ENCODE results near the gene ESD. TPM values are rescaled to one million over a fixed set of nuclear protein-coding genes. Genes with fewer than 3 reads are reported as not detected.

ESD gene
- 36.4 and 41.2 TPM in 2 replicates for total RNA-seq (2013; cell fraction: nucleolus; rRNA removed)
- 142 and 149 TPM in 2 replicates for total RNA-seq (2014; rRNA removed)
- total RNA-seq (2014; rRNA removed; fragmentation: Illumina TruSeq; extraction: Trizol): 179 and 182 TPM in 2 replicates
- 105 and 112 TPM in 2 replicates for total RNA-seq (2021)
- 93.7 TPM for polyA plus RNA-seq (2011; ENCODE audit: low read depth)
- polyA plus RNA-seq (2011; rRNA removed): 135 and 181 TPM in 2 replicates
- polyA plus RNA-seq (2011; cell fraction: cytosol; rRNA removed): 64.0 and 68.1 TPM in 2 replicates
- 46.6 and 48.1 TPM in 2 replicates for polyA plus RNA-seq (2011; cell fraction: nucleus; rRNA removed)
- 90.0 and 114 TPM in 2 replicates for polyA plus RNA-seq (2012)
- polyA plus RNA-seq (2014; fragmentation: Illumina TruSeq; extraction: Trizol): 211 and 284 TPM in 2 replicates
- polyA plus RNA-seq (2014; fragmentation: Nextera tagmentation; extraction: Ambion mirVana): 100 to 1,000 TPM; 298 to 387 TPM
- 122 and 139 TPM in 2 replicates for polyA plus RNA-seq (2014; rRNA removed)
- 100 to 1,000 TPM; 220 to 227 TPM for polyA plus RNA-seq (2016; fragmentation: Nextera tagmentation; extraction: Ambion mirVana)
- 60.5 and 67.9 TPM in 2 replicates for polyA minus RNA-seq (2011; rRNA and poly(A)+ RNA removed)
- 19.2 and 34.4 TPM in 2 replicates for polyA minus RNA-seq (2011; cell fraction: cytosol; rRNA and poly(A)+ RNA removed)
- polyA minus RNA-seq (2011; cell fraction: nucleus; rRNA and poly(A)+ RNA removed): 20.2 and 25.4 TPM in 2 replicates
- Bru-seq, nascent RNA: percentile 83 among the genes with signal in this experiment
- percentile 72 among the genes with signal in this experiment for BruChase-seq, experiment 1, labeled RNA remaining after a 6-hour chase
- BruChase-seq, experiment 2, labeled RNA remaining after a 2-hour chase: percentile 67 among the genes with signal in this experiment
- long read RNA-seq, experiment 1, transcript ESD-202 (10 exons, 1,192 nt): major isoform, 55 of 65 reads
- long read RNA-seq, experiment 1, partial matches to known transcripts: 4 of 65 reads
- long read RNA-seq, experiment 1, other reads (novel, unspliced or antisense): 6 of 65 reads
- long read RNA-seq, experiment 2, transcript ESD-202 (10 exons, 1,192 nt): major isoform, 453 of 538 reads
- long read RNA-seq, experiment 2, transcript ESD-201 (11 exons, 1,079 nt): minor isoform, 5 of 538 reads
- long read RNA-seq, experiment 2, partial matches to known transcripts: 39 of 538 reads
- long read RNA-seq, experiment 2, other reads (novel, unspliced or antisense): 40 of 538 reads

GRCh38 chr13:46796515-46797474 lies at the start of gene ESD:
Gene ESD (minus strand): TSS chr13:46797161. CDS start chr13:46791413, 5,748 bp downstream.
- Histone ChIP-seq H3K4me2 (ENCODE audit: control insufficient read depth, insufficient read depth) (peak within 1 kb of the TSS; percentile 95), H3K9me3 (replicated peaks; ENCODE audit: control insufficient read depth, insufficient read depth, low read length) (no peaks in the 10 kb centered on the region), H3K79me2 (ENCODE audit: control insufficient read depth, insufficient read depth, low read length) (peaks cover 32% of the 10 kb centered on the region), H2AFZ (ENCODE audit: control insufficient read depth, low read depth, low read length) (peak within 1 kb of the TSS; percentile 98), H3K27ac (ENCODE audit: control insufficient read depth, insufficient read depth) (peak within 1 kb of the TSS; percentile 91), H3K9ac (ENCODE audit: control insufficient read depth, insufficient read depth, low read length) (peak within 1 kb of the TSS; percentile 95), H3K4me3 (peak within 1 kb of the TSS; percentile 82), H3K36me3 (ENCODE audit: control insufficient read depth in 2 of 2, insufficient read depth in 2 of 2, low read length in 1 of 2) (no peaks in the 10 kb centered on the region), H3K27me3 (replicated peaks in 1 of 2; ENCODE audit: control insufficient read depth in 2 of 2, insufficient read depth in 2 of 2, low read length in 1 of 2) (no peaks in the 10 kb centered on the region), H3K4me1 (ENCODE audit: control insufficient read depth, insufficient read depth, low read length) (no peaks in the 10 kb centered on the region; the same call in 1 of the 2 replicates), H4K20me1 (ENCODE audit: control insufficient read depth, insufficient read depth) (no peaks in the 10 kb centered on the region)
- ChIA-PET CTCF (interaction anchor here (1.0 to 1.1 kb wide), 2 partner anchors 11 to 20 kb away, joined by 3 read pairs; no protein-coding TSS in a partner anchor), POLR2A (interaction anchor here (0.9 kb wide), 1 partner anchor 8 kb away, joined by 3 read pairs; no protein-coding TSS in a partner anchor), RAD21 (ENCODE audit: unreplicated experiment) (interaction anchor here (0.6 kb wide), 1 partner anchor 273 kb away, joined by 3 read pairs; no protein-coding TSS in a partner anchor), SMC1A (ENCODE audit: uncharacterized antibody, unreplicated experiment) (interaction anchor here (0.7 to 0.9 kb wide), 3 partner anchors 165 to 558 kb away, joined by 3 read pairs; no protein-coding TSS in a partner anchor)
- 1% methylated on average over 72 of the region's 77 CpGs for WGBS (ENCODE audit: insufficient coverage, insufficient replicate concordance, low lambda C conversion rate, missing lambda C conversion rate)
- in situ Hi-C loops (cut with MboI): no loop called here
- FAIRE-seq: no peak
- ATAC-seq: peak; percentile 95
- DNase-seq (ENCODE audit: low read depth, low spot score): peak; percentile 61
- intact Hi-C loops (cut with micrococcal nuclease; ENCODE audit: unreplicated experiment): no loop called here
- TSS peak; percentile 73 for BruUV-seq (replicated peaks)
- TF ChIP-seq POU2F2 (IDR thresholded peaks at IDR 0.05; ENCODE audit: borderline replicate concordance, low read depth, low read length) (peak; percentile 38; the same call in 2 of the 3 replicates), ZNF207 (IDR thresholded peaks at IDR 0.05; ENCODE audit: borderline replicate concordance) (no peak), KAT2A (conservative IDR thresholded peaks at IDR 0.05; ENCODE audit: control insufficient read depth, low read depth, low read length) (no peak), BACH1 (IDR thresholded peaks at IDR 0.05; ENCODE audit: borderline replicate concordance) (peak; percentile 71), CTCF (IDR thresholded peaks at IDR 0.05 in 2 of 3, conservative IDR thresholded peaks at IDR 0.05 in 1 of 3; ENCODE audit: control insufficient read depth in 2 of 3, extremely low read depth in 1 of 3, insufficient read depth in 1 of 3, low read depth in 3 of 3, low read length in 3 of 3) (no peak), ZBED1 (IDR thresholded peaks at IDR 0.05; ENCODE audit: borderline replicate concordance) (no peak), TARDBP (IDR thresholded peaks at IDR 0.05; ENCODE audit: borderline replicate concordance) (no peak), RAD21 (IDR thresholded peaks at IDR 0.05; ENCODE audit: insufficient read depth, low read depth, low read length) (no peak), HDGF (IDR thresholded peaks at IDR 0.05) (no peak; the same call in 1 of the 2 replicates), TCF12 (IDR thresholded peaks at IDR 0.05; ENCODE audit: low read depth, low read length) (no peak), KDM1A (IDR thresholded peaks at IDR 0.05; ENCODE audit: borderline replicate concordance) (no peak), ZBTB4 (CRISPR knock-in tag; IDR thresholded peaks at IDR 0.05) (no peak), CBX5 (IDR thresholded peaks at IDR 0.05; ENCODE audit: low read depth) (no peak)
